Measurements from ENCODE around the gene FBXO42.
A peak's percentile ranks its signal among the peaks of the same experiment; 100 is the strongest.
"Not testable (repeated sequence)": the region's sequence is repeated elsewhere in the genome, so short reads cannot be mapped to it uniquely, and the experiment has no call there.

FBXO42 gene

DNA sequence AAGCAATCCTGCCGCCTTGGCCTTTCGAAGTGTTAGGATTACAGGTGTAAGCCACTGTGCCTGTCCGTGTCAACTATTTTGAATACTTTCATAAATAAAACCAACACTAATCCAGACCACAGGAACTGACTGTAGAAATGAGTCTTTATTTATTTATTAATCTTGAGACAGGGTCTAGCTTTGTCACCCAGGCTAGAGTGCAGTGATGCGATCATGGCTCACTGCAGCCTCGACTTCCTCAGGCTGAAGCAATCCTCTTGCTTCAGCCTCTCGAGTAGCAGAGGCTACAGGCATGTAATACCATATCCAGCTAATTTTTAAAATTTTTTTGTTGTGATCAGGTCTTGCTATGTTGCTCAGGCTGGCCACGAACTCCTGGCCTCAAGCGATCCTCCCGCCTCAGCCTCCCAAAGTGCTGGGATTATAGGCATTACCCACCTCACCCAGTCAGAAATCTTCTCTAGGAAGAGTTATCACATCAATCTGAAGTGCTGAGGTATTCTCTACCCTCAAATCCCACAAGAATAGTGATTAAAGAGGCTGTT is 93.6 kb downstream of the FBXO42 start:
- no peak for DNase-seq

DNA sequence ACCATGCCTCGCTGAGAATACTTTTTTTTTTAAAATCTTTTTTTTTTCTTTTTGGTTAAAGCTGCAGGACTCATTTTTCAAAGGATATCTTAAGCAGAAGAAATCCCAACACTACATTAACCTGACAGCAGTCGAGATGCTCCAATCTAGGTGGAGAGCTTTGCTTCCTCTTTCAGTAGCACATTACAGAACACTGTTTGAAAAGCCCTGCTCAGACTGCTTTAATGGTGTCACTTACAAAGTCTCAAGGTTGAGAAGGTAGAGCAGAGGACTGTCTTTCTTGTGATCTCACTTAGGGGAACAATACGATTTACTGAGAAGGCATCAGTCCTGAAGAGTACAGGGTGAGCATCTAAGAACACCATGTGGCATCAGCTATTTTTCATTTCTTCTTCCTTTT is 94.3 kb downstream of the FBXO42 start:
- DNase-seq, result no peak

DNA sequence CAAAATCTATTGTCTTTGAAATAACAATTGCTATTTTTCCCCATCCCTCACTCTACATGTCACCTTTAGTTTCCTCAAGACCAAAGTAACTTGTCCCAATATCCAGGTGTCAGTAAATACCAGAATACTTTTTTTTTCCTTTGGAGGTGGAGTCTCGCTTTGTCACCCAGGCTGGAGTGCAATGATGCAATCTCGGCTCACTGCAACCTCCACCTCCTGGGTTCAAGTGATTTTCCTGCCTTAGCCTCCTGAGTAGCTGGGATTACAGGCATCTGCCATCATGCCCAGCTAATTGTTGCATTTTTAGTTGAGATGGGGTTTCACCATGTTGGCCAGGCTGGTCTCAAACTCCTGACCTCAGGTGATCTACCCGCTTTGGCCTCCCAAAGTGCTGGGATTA is 94.7 kb downstream of the FBXO42 start:
- DNase-seq, result not testable (repeated sequence)

DNA sequence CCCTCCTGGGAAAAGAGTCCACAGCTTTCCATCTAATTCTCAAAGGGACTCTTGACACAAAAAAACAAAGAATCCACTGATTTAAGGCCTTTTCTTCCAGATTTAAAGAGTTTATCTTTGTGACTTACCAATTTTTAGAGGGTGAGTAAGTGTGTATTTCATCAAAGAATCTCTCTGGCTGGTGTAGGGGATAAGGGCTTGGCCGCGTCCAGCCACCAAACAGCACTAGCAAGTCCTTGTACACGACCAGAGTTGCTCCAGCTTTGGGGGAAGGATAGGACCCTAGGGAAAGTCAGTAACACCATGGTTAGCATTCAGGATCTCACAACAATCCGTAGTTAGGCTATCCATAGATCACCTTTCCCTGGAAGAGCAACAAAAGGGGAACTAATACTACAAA is 95.8 kb downstream of the FBXO42 start:
- DNase-seq, result no peak

DNA sequence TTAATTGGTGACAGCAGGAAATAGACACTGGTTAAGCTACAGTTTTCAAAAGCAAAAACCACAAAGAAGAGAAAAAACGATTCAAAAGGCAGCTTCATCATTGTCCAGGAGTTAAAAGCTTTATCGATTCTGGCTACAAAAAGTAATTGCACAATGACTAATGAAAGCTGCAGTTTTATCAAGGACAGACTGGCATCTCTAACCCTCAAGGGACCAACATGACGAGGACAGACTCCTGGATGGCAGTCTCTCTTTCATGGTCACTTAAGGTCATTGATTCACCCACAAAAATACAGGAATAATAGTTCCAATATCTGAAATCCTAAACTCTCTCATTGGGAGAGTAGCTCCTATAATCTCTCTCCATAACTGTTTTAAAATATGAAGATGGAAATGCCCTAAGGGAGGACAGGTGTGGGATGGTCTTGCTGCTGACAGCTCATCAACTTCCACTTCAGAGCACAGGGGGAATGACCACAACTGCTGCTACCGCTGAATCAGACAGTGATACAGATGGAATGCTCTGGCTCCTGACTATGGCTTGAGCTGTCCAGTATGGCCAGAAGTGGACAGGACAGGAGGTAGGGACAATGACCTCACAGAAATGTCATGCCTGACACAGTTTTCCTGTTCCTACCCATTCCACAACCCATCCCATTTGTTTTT is 97.9 kb downstream of the FBXO42 start:
- DNase-seq, result no peak

DNA sequence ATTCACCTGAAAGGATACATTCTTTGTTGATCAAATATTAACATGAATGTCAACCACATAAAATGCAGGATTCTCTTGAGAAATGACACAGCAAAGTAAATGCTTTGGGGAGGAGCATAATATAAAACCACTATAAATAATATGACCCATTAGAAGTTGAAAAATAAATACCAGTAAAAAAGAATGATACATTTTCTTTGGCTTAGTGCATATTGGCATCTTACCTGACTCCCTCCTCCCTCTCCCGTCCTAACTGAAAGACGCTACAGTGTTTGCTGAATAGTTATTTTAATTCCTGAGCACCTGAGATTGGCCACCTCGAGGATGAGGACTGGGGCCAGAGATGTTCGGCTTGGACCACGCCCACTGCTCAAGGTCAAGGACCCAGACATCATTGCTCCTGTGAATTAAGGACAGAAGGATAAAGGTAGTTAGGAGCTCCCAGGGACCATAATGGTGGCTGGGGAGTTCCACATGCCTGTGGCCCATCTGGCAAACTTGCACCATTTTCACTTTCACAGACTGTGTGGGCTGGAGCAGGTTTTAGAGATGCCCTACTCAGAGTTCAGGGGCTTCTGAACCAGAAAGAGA is 98.9 kb downstream of the FBXO42 start:
- no peak for DNase-seq

DNA sequence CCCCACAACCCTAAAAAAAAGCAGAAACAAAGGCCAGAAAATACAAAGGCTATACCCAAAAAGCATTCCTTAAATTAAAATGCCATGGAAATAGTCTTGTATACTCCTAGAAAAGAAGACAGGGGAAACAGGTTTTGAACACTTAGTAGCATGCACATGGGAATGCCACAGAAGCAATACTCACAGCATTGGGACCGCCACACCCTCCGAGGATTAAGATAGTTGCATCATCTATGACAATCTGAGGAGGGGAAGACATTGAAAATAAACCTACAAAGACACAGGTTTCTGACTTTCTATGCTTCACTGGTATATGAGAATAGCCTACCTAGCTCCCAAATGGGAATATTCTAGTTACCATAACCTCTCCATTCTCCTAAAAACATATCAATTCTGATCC is 99.4 kb downstream of the FBXO42 start:
- no peak for DNase-seq

DNA sequence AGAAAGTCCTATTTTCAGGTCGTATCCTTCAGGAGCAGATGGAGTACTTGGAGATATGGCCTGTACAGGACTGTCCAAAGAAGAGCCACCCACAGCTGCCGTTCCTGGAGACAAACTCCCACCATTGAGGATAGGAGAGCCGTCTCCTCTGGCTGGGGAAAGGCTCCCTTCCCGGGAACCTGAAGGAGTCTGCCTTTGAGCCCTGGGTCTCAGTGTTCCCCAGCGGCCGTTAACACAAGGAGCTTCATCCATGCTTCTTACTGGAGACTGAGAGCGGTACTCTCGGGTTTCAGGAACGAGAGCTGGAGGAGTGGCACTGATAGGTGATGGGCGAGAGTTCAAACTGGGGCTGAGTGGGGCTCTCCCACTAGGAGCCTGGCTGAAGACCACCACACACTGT is 100.9 kb downstream of the FBXO42 start:
- no peak for DNase-seq

DNA sequence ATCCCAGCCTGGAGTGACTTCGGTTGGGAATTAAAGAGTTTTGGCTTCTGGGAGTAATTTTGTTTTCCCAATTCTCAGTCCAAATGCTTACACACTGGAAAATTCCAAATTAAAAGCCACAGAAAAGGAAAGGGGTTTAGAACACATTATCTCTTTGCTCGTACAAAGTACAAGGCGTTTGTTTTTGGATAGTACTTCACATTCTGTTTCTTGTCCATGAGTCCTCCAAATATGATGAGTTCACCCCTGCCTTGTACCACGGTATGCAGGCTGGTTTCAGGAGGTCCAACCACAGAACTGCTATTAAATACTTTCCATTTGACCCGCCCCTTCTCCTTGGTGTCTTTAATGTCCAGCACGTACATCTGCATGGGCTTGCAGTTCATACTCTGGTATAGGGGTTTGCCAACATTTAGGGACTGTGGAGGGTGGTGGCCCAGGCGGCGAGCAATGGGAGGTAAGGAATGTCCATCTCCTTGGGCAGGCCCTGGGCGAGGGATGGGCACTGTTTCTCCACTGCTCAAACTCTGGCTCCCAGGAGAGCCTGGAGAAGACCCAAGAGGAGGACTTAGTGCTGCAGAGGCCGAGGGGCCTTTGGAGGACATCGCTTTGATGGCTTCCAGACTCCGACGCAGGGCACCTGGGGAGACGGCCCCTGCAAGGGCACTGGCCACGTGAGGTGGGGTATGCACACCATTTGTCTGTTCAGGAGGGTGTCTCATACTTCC is 101.6 kb downstream of the FBXO42 start:
- no peak for DNase-seq

DNA sequence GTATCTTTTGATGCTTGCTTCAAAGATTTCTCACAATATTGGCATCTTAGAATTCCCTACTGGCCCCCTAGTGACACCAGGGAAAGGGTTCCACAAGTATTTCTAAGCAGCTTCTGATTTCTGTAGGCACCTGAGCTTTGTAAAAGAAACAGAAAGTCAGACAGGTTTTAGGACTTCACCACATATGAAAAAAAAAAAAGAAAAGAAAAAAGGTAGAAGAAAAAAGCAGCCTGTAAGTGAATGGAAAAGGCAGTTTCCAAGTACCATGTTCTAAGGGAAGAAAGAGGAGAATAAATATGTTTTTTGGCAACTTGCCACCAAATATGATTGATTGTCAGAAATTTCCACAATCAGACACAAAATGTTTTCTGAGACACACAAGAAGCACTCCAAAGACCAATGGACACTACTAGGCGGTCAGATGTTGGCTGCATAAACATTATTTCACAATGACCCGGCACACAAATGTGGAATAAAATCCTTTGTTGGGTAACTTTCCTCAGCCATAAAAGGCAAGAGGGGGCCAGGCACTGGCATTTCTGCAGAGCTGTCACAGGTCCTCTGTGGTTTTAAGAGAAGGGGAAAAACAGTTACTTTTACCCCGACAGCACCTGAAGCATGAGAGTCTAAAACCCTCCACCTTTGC is 102.6 kb downstream of the FBXO42 start:
- no peak for DNase-seq

DNA sequence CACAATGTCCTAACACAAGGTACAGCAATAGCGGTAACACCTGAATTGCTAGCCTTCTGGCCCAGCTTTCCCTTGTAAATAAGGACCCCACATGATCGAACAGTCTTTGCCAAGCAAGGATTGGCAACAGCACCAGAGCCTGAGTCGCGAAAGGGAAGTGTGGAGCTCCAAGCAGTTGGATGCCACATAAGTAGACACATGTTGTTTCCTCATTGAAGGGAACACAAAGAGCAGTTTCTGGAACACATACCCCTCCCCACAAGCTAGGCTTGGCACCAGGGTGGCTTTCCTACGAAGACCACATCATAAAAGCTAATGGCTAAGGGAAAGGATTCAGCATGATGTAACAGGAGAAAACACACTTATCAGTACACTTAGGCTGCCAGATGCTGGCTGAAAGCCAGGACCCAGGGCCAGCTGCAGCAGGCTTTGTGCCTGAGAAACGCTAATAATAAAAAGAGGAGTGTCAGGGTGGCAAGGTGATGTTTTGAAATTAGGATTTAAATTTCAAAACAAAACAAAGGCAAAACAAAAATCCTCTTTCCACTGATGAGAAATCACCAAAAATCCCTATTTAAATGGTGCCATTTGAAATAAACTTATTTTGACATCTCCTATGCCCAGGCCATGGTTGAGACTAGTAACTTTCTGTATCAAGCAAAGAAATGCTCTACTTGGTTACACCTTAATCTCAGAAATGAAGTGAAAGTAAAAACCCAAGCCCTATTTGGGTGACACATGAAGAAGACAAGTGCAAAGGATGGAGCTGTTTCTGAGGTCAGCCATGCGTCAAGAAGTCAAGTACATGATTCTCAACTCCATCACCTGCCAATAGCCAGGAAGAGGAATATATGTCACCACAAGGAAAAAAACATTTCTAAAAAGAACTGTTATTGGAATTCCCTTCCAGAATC is 103.4 kb downstream of the FBXO42 start:
- DNase-seq, result no peak

DNA sequence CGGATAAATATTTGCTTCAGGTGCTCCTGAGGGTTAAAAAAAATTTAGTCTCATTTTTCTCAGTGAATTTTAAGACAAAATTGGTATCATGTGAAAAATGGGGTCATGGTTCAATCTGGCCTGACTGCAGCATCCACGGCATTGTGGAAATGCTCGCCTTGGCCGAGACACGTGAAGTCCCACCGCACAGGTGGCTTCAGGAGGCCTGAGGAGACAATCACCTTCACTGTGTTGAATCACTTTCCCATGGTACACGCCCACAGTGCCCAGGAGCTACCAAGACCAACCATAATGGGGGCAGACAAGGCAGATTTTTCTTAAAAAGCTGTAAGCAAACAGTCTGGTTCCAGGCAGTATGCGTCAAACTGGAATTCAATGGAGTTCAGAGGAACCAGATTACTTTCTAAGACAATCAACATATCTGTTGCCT is 104.3 kb downstream of the FBXO42 start:
- no peak for DNase-seq

DNA sequence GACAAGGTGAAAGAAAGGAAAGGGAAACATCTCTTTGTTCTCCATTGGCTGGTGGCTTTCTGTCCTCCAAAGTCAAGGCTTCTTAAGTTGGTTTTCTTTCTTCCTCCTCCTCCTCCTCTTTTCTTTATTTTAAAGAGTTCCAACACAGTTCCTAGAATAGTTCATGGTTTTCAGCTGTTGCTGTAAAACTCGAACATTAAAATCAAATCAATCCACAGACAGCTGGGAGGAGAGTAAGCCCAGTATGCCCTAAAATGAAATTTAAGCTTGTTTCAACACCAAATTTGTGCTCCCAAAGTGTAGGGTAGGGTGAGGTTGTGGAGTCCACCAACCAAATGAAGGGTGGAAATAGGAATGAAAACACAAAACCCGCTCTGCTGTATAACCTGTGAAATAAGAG is 104.8 kb downstream of the FBXO42 start:
- DNase-seq, result no peak

DNA sequence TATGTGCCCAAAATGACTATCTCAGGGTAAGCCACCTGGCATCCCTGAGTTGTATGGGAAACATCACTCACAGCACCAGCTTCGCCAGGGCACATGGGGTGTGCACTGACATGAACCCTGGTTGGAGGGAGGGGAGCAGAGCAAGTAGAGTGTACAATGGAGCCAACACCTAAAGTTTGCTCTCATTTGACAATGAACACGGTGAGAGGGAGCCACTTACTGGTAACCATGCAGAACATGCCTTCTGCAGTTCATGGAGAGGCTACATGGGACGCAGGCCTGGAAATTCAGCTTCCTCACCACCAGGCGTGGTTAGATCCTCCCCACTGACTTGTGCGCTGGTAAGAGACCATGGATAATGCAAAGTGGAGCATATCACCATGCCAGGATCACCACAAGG is 105.3 kb downstream of the FBXO42 start:
- DNase-seq, result no peak

DNA sequence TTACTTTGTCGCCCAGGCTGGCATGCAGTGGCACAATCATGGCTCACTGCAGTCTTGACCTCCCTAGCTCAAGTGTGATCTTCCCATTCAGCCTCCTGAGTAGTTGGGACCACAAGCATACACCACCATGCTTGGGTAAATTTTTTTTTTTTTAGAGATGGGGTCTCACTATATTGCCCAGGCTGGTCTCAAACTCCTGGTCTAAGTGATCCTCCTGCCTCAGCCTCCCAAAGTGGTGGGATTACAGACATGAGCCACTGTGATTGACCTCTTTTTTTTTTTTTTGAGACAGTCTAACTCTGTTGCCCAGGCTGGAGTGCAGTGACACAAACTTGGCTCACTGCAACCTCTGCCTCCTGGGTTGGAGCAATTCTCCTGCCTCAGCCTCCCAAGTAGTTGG is 106.0 kb downstream of the FBXO42 start:
- DNase-seq, result not testable (repeated sequence)

DNA sequence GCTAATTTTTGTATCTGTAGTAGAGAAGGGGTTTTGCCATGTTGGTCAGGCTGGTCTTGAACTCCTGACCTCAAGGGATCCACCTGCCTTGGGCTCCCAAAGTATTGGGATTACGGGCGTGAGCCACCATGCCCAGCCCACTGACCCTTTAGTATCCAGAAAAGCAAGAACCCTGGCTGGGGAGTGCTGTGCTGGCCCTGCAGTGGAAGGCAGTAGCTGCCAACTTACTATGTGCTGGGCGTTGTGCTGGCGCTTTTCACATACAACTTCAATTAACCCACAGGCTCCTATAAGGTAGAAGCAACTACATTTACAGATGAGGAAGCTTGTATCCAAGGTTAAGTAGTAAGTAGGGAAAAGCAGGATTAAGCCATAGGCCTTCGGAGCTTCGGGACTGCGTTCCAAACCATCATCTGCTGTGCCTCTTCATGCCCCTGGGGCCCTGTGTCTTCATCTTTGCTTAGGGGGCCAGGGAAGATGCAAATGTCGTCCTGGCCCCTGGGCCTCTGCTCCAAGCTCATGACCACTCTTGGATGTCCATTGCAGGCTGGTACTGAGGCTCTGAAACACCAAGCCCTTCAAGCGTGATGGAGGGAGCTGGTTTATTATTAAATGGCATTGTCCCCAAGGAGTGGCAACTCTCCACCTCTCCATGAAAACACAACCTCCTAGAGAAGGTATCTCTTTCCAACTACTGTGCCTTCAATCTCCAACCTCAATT is 106.6 kb downstream of the FBXO42 start:
- DNase-seq, result no peak

DNA sequence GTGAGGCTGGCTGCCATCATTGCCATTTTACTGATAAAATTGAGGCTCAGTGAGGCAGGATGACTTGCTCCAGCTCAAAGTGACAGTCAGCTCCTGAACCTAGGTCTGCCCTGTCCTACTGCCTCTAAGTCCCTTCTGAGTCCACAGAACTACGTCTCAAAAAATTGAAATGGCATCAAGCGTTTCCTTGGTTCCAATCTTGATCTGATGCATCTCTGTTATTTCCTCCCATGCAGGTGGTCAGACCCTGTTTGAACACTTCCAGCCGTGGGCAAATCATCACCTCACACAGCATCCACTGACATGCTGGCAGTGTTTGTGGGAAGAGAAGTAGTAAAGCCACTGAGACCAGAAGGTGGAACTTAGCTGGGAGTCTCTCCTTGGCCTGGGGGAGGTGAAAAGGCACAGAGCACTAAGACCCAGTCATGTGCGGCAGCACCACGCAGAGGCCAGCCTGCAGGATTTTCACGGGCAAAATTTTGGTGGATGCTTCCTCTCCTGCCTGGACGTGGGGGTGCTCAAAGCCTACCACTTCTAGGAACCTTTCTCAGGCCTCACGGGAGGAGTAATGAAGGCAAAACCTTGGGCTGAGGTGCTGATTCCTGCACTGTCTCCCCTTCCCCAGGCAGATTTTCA is 107.5 kb downstream of the FBXO42 start:
- DNase-seq, result no peak

DNA sequence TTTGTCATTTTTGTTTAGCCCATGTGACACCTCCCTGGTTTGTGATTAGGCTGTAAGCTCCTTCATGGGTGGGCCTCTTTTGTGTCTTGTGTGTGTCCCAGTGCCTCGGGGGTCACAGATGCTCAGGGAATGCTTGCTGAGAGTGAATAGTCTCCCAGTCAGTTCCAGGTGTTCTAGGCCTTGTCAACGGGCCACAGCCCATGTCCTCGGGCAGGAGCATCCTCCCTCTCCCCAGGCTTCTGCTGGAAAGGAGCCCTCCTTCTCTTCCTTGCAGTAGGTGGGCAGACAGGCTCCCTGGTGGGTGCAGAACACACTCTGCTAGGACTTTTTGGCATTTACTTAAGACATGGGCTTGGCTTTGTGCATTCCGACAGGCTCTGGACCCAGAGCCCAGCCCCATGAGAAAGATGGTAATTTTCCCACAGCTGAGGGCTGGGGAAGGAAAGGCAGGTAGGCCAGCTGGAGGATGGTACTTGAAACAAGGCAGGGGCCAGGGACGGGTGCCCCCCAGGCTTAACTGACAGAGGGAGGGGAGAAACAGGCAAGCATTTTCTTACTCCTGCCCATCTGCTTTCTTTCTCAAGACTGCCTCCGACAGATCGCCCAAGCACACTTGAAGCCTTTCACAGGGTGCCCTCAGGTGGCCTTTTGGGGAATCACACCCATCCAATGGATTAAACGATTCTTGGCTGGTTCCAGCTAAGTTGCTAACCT is 108.2 kb downstream of the FBXO42 start:
- DNase-seq, result peak; percentile 78 to 81

DNA sequence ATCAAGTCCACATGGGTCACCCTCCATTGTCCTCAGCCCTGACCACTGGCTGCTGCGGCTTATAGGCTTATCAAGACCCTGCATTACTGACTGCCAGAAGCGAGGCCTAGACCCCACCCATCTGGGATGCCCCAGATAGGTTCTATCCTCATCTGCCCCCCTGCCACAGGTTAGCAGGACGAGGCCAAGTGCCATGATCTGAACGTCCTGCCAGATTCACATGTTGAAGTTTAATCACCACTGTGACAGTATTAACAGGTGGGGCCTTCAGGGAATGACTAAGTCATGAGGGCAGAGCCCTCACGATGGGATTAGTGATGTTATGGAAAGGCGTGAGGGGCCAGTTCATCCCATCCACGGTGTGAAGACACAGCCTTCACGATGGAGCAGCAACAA is 109.1 kb downstream of the FBXO42 start:
- no peak for DNase-seq

DNA sequence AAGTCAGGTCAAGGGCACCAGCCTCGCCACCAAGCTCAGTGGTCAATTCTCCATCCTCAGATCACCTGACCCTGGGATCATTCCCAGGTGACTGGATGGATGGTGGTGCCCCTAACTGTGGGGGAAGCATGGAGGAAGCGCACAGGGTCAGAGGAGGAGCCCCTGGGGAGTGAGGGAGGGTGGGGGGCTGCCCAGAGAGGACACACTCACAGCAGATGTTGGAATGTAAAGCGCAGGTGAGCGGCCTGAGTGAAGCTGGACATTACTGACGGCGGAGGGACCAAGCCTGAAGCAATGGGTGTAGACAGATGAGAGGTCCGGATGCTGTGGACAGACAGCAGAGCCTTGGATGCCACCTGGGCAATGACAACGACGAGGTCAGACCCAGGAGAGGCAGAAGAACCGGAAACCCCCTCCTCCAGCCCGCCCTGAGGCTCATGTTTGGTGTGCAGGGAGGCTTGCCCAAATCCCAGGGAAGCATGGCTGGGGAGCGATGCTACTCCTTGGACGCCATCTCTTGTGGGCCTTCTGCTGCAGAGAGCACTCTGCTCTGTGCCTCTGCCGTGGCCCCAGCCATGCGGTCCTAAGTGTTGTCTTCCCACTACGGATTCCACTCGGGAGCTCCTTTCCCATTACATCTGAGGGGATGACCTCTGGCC is 109.6 kb downstream of the FBXO42 start:
- DNase-seq, result no peak
